HCT116 (cell line): Measurements from ENCODE around the gene NHERF1. TPM values are rescaled to one million over a fixed set of nuclear protein-coding genes. Genes with fewer than 3 reads are reported as not detected.

Experiments
- ATAC-seq: fragments of 200-7000 bp; cut with Tn5 transposase; 2 replicates; pipeline ENCODE4 v1.9.1; 2020; ENCODE audit warnings: mild to moderate bottlenecking, moderate library complexity
- BruUV-seq: library from RNA; stranded (reverse); fragments of 400-500 nt; replicated peaks from 2 replicates; lab custom pipeline; 2021; lab: Mats Ljungman, UMichigan
- CTCF ChIA-PET: fragments of 300-600 bp; sonication (Branson Sonifier 250); formaldehyde crosslinking; loops from one replicate; lab custom pipeline; 2021; ENCODE audit warnings: antibody characterized with exemption; lab: Charles Lee
- POLR2A ChIA-PET: fragments of 300-600, 350-600 bp; sonication (Branson Sonifier 250); formaldehyde crosslinking; loops from one replicate; lab custom pipeline; 2021; ENCODE audit warnings: antibody characterized with exemption; lab: Charles Lee
- RAD21 ChIA-PET, 2 experiments: fragments of 300-600 bp; sonication (Branson Sonifier 250); formaldehyde crosslinking; loops; one replicate each; lab custom pipeline; 2023; ENCODE audit warnings: low total read pairs in 2 of 2; ENCODE audit not compliant: uncharacterized antibody in 2 of 2, unreplicated experiment in 2 of 2, low non-redundant PET in 1 of 2; lab: Charles Lee
- DNase-seq: peaks from one replicate; pipeline ENCODE4 v3.0.0-alpha.2; 2010; ENCODE audit warnings: low read depth, low spot score
- H2AFZ ChIP-seq: fragments of 200-600 bp; shearing (Covaris generic), sonication (generic); 2 replicates; pipeline ENCODE4 v1.6.1; 2017; ENCODE audit warnings: low read depth, mixed run types, mixed read lengths, antibody characterized with exemption, low read length; ENCODE audit not compliant: poor library complexity, severe bottlenecking
- H3K27ac ChIP-seq: 2 replicates; pipeline ENCODE4 v1.5.1; 2012; ENCODE audit warnings: low read depth, low read length
- H3K27me3 ChIP-seq: fragments of 200-600 bp; sonication (generic); 2 replicates; pipeline ENCODE4 v1.6.1; 2016; ENCODE audit warnings: mixed run types, low read length, mixed read lengths; ENCODE audit not compliant: insufficient read depth
- H3K36me3 ChIP-seq, 2 experiments: fragments of 200-500 bp in 1 of 2; fragments of 200-600 bp in 1 of 2; sonication (Bioruptor generic) in 1 of 2; sonication (generic) in 1 of 2; 2 replicates each; pipeline versions ENCODE4 v1.5.1 to v1.6.1; 2014 to 2016; ENCODE audit warnings: low read length in 2 of 2, inconsistent platforms in 1 of 2, mixed read lengths in 1 of 2, mixed run types in 1 of 2; ENCODE audit not compliant: insufficient read depth in 2 of 2, control insufficient read depth in 1 of 2
- H3K4me1 ChIP-seq, 2 experiments: fragments of 200-600 bp in 1 of 2; sonication (generic) in 1 of 2; 2 replicates each; pipeline versions ENCODE4 v1.5.1 to v1.6.1; 2012 to 2017; ENCODE audit warnings: low read length in 2 of 2, inconsistent platforms in 1 of 2, mild to moderate bottlenecking in 1 of 2, mixed read lengths in 1 of 2, mixed run types in 1 of 2, moderate library complexity in 1 of 2; ENCODE audit not compliant: insufficient read depth in 2 of 2, control insufficient read depth in 1 of 2
- H3K4me2 ChIP-seq: fragments of 200-600 bp; sonication (generic); 2 replicates; pipeline ENCODE4 v1.6.1; 2017; ENCODE audit warnings: mixed run types, low read length, mixed read lengths
- H3K4me3 ChIP-seq, 2 experiments: fragments of 200-600 bp in 1 of 2; sonication (generic) in 1 of 2; replicated peaks in 1 of 2; 2 replicates each; pipeline ENCODE4 v1.5.1; 2011 to 2016; ENCODE audit warnings: low read length in 2 of 2, control low read depth in 1 of 2, low read depth in 1 of 2, mild to moderate bottlenecking in 1 of 2, mixed read lengths in 1 of 2, mixed run types in 1 of 2
- H3K79me2 ChIP-seq: fragments of 200-600 bp; sonication (generic); 2 replicates; pipeline ENCODE4 v1.6.1; 2017; ENCODE audit warnings: mild to moderate bottlenecking, mixed run types, low read length, moderate library complexity, mixed read lengths; ENCODE audit not compliant: insufficient read depth
- H3K9ac ChIP-seq: fragments of 200-600 bp; sonication (generic); 2 replicates; pipeline ENCODE4 v1.6.1; 2016; ENCODE audit warnings: low read length, mixed read lengths
- H3K9me2 ChIP-seq: fragments of 200-600 bp; sonication (generic), shearing (Covaris generic); 2 replicates; pipeline ENCODE4 v1.6.1; 2017; ENCODE audit warnings: mixed run types, mild to moderate bottlenecking, moderate library complexity; ENCODE audit not compliant: insufficient read depth
- H3K9me3 ChIP-seq, 2 experiments: fragments of 200-500 bp in 1 of 2; fragments of 200-600 bp in 1 of 2; sonication (Bioruptor generic) in 1 of 2; sonication (generic) in 1 of 2; 2 replicates each; pipeline ENCODE4 v1.6.1; 2014 to 2017; ENCODE audit warnings: low read length in 2 of 2, mixed read lengths in 2 of 2, inconsistent platforms in 1 of 2, low read depth in 1 of 2, mild to moderate bottlenecking in 1 of 2, mixed run types in 1 of 2, moderate library complexity in 1 of 2; ENCODE audit not compliant: control insufficient read depth in 1 of 2, insufficient read depth in 1 of 2
- H4K20me1 ChIP-seq: fragments of 200-600 bp; sonication (generic), shearing (Covaris generic); 2 replicates; pipeline ENCODE4 v1.6.1; 2017; ENCODE audit warnings: mixed run types, mild to moderate bottlenecking, moderate library complexity; ENCODE audit not compliant: insufficient read depth
- ATF3 ChIP-seq: IDR thresholded peaks from 2 replicates; pipeline ENCODE4 v1.6.1; 2012
- CBX3 ChIP-seq: IDR thresholded peaks from 2 replicates; pipeline ENCODE4 v1.6.1; 2012; ENCODE audit warnings: low read depth
- ELF1 ChIP-seq: IDR thresholded peaks from 2 replicates; pipeline ENCODE4 v1.6.1; 2012; ENCODE audit warnings: low read depth, borderline replicate concordance
- EZH2 ChIP-seq: fragments of 200-600 bp; sonication (generic); IDR thresholded peaks from 2 replicates; pipeline ENCODE4 v1.6.1; 2017; ENCODE audit warnings: antibody characterized with exemption, mixed run types
- EZH2phosphoT487 ChIP-seq: fragments of 200-600 bp; IDR thresholded peaks from 2 replicates; pipeline ENCODE4 v1.6.1; 2018; ENCODE audit warnings: antibody characterized with exemption, borderline replicate concordance
- FOSL1 ChIP-seq: IDR thresholded peaks from 2 replicates; pipeline ENCODE4 v1.6.1; 2012; ENCODE audit warnings: low read depth
- JUND ChIP-seq: IDR thresholded peaks from 2 replicates; pipeline ENCODE4 v1.6.1; 2012
- MAX ChIP-seq: IDR thresholded peaks from 2 replicates; pipeline ENCODE4 v1.6.1; 2012
- RAD21 ChIP-seq: IDR thresholded peaks from 2 replicates; pipeline ENCODE4 v1.6.1; 2012; ENCODE audit warnings: low read depth, mild to moderate bottlenecking
- SP1 ChIP-seq: IDR thresholded peaks from 2 replicates; pipeline ENCODE4 v1.6.1; 2012; ENCODE audit warnings: low read depth
- SRF ChIP-seq: IDR thresholded peaks from 2 replicates; pipeline ENCODE4 v1.6.1; 2012; ENCODE audit warnings: low read depth
- YY1 ChIP-seq: IDR thresholded peaks from 2 replicates; pipeline ENCODE4 v1.6.1; 2011; ENCODE audit warnings: low read length, low read depth, moderate library complexity, mild to moderate bottlenecking; ENCODE audit not compliant: insufficient replicate concordance; ENCODE audit errors: extremely low read depth
- ZFX ChIP-seq: fragments of 450-650 bp; IDR thresholded peaks from 2 replicates; pipeline ENCODE4 v1.6.1; 2017
- ZNF274 ChIP-seq: fragments of 200-500 bp; sonication (Bioruptor generic); IDR thresholded peaks from 2 replicates; pipeline ENCODE4 v1.6.1; 2014; ENCODE audit warnings: mild to moderate bottlenecking, low read depth, low read length, inconsistent platforms
- intact Hi-C: fragments of 100-400 bp; cut with micrococcal nuclease; formaldehyde crosslinking; loops from 2 replicates; pipeline ENCODE4 v1.10.0; 2022
- total RNA-seq: library from RNA; stranded (reverse); gene quantifications from one replicate; pipeline ENCODE4 v1.2.1, GENCODE V29; 2021; ENCODE audit not compliant: unreplicated experiment
- TF ChIP-seq, protein P1 (sequence below): IDR thresholded peaks from 2 replicates; pipeline ENCODE4 v1.6.1; 2012; ENCODE audit warnings: low read depth
- TF ChIP-seq, protein P2 (sequence below), 3 experiments: fragments of 200-600 bp in 1 of 3; sonication (generic) in 1 of 3; IDR thresholded peaks in 2 of 3; conservative IDR thresholded peaks in 1 of 3; 2 replicates each; pipeline ENCODE4 v1.5.1; 2012 to 2017; ENCODE audit warnings: low read depth in 2 of 3, low read length in 2 of 3, antibody characterized with exemption in 1 of 3, borderline replicate concordance in 1 of 3, control low read depth in 1 of 3, mild to moderate bottlenecking in 1 of 3, mixed read lengths in 1 of 3, mixed run types in 1 of 3, moderate library complexity in 1 of 3; ENCODE audit not compliant: insufficient read depth in 1 of 3
- TF ChIP-seq, protein P3 (sequence below): IDR thresholded peaks from 2 replicates; pipeline ENCODE4 v1.6.1; 2011; ENCODE audit warnings: mild to moderate bottlenecking, low read length, moderate library complexity; ENCODE audit not compliant: insufficient replicate concordance; ENCODE audit errors: extremely low read depth

Gene NHERF1
- total RNA-seq, 1 experiment from 2014 or later, result 129 TPM

DNA sequence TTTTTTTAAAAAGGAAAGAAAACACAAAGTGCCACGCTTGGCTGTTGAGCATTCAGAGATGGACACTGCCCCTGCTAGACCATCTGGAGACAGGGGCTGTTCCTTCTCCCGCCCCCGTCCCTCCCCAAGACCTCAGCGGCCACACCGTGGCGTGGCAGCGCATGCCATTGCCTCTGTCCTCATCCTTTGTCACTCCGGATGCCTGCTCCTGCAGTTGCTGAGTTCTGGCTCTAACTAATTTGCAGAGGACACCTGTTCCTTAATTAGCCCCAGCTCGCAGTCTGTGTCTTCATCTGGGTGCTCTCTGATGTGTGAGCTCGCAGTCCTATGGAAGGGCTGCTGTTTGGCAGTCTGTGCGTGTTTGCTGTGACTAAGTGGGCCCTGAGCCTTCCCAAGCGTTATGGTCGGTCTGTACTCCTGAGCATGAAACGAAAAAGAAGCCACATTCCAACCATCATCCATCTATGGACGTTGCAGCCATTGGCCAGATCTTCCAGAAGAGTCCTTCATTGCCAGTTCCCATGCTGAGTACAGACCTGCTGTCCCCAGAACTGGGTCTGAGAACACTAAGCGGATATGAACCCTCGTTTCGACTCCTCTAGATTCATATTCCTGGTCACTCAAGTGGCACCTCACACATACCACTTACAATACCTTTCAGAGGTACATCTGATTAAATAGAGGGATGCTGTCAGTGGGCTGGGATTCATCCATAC lies 68.6 kb downstream of the NHERF1 start (continued):
- TF ChIP-seq, protein P1, sequence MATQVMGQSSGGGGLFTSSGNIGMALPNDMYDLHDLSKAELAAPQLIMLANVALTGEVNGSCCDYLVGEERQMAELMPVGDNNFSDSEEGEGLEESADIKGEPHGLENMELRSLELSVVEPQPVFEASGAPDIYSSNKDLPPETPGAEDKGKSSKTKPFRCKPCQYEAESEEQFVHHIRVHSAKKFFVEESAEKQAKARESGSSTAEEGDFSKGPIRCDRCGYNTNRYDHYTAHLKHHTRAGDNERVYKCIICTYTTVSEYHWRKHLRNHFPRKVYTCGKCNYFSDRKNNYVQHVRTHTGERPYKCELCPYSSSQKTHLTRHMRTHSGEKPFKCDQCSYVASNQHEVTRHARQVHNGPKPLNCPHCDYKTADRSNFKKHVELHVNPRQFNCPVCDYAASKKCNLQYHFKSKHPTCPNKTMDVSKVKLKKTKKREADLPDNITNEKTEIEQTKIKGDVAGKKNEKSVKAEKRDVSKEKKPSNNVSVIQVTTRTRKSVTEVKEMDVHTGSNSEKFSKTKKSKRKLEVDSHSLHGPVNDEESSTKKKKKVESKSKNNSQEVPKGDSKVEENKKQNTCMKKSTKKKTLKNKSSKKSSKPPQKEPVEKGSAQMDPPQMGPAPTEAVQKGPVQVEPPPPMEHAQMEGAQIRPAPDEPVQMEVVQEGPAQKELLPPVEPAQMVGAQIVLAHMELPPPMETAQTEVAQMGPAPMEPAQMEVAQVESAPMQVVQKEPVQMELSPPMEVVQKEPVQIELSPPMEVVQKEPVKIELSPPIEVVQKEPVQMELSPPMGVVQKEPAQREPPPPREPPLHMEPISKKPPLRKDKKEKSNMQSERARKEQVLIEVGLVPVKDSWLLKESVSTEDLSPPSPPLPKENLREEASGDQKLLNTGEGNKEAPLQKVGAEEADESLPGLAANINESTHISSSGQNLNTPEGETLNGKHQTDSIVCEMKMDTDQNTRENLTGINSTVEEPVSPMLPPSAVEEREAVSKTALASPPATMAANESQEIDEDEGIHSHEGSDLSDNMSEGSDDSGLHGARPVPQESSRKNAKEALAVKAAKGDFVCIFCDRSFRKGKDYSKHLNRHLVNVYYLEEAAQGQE, result no peak
- TF ChIP-seq FOSL1, result no peak
- no peak for TF ChIP-seq YY1
- no peak for TF ChIP-seq ZFX
- no peak for TF ChIP-seq RAD21
- TF ChIP-seq CBX3, result no peak
- no peak for TF ChIP-seq EZH2
- TF ChIP-seq, all 23 proteins: peak for 0

DNA sequence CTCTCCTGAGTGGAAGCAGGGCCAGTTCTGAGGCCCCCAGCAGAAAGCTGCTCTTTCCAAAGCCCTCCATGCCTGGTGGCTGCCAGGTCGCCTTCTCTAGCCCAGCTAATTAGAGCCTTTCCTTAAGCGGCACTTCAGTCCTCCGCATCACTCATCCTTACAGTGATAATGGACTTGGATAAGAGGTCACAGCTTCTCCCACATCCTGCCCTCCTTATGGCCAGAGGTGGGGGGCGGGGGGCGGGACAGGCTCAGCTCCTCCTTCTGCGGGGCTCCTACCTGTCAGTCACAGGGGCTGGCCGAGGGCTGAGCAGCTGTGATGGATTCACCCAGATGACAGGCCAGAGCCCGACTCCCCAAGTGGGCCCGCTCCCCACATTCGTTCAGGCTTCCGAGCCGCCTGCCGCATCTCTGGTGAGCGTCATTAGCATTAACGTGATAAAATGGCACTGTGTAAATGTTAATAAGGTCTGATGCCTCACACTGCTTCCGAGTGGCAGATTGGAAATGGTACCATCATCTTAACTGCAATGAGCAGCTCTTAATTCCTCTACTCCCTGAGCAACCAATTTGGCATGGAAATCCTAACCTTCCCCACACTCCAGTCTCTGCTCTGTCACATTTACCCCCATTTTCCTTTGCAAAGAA lies 70.0 kb downstream of the NHERF1 start:
- H3K27ac ChIP-seq, result no peak overlapping the region
- H3K36me3 ChIP-seq, result no peaks in the 10 kb centered on the region
- intact Hi-C loops, result no loop called here
- H3K4me2 ChIP-seq, result no peak overlapping the region
- no peaks in the 10 kb centered on the region for H3K79me2 ChIP-seq
- POLR2A ChIA-PET, result no interaction called here
- H3K9me3 ChIP-seq, result no peaks in the 10 kb centered on the region
- no peaks in the 10 kb centered on the region for H3K4me1 ChIP-seq
- no peak overlapping the region for H2AFZ ChIP-seq
- CTCF ChIA-PET, result interaction anchor here (1.4 kb wide), 1 partner anchor 55 kb away, joined by 3 read pairs; no protein-coding TSS in a partner anchor
- H3K4me3 ChIP-seq, result no peak overlapping the region
- H3K9ac ChIP-seq, result no peak overlapping the region
- ATAC-seq (no peak), DNase-seq (no peak)
- H3K27me3 ChIP-seq, result no peaks in the 10 kb centered on the region
- BruUV-seq, result no TSS peak
- H3K9me2 ChIP-seq, result no peaks in the 10 kb centered on the region
- H4K20me1 ChIP-seq, result no peaks in the 10 kb centered on the region
- RAD21 ChIA-PET, result no interaction called here
- TF ChIP-seq EZH2 (no peak), ZNF274 (no peak), ELF1 (no peak), SRF (no peak), SP1 (no peak), MAX (no peak), ATF3 (no peak), EZH2phosphoT487 (no peak), JUND (no peak)
- TF ChIP-seq, protein P2, sequence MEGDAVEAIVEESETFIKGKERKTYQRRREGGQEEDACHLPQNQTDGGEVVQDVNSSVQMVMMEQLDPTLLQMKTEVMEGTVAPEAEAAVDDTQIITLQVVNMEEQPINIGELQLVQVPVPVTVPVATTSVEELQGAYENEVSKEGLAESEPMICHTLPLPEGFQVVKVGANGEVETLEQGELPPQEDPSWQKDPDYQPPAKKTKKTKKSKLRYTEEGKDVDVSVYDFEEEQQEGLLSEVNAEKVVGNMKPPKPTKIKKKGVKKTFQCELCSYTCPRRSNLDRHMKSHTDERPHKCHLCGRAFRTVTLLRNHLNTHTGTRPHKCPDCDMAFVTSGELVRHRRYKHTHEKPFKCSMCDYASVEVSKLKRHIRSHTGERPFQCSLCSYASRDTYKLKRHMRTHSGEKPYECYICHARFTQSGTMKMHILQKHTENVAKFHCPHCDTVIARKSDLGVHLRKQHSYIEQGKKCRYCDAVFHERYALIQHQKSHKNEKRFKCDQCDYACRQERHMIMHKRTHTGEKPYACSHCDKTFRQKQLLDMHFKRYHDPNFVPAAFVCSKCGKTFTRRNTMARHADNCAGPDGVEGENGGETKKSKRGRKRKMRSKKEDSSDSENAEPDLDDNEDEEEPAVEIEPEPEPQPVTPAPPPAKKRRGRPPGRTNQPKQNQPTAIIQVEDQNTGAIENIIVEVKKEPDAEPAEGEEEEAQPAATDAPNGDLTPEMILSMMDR (IDR thresholded peaks at IDR 0.05 in 2 of 3, conservative IDR thresholded peaks at IDR 0.05 in 1 of 3; ENCODE audit: borderline replicate concordance in 1 of 3, insufficient read depth in 1 of 3, low read depth in 2 of 3, low read length in 2 of 3), result no peak
- TF ChIP-seq, protein P3, sequence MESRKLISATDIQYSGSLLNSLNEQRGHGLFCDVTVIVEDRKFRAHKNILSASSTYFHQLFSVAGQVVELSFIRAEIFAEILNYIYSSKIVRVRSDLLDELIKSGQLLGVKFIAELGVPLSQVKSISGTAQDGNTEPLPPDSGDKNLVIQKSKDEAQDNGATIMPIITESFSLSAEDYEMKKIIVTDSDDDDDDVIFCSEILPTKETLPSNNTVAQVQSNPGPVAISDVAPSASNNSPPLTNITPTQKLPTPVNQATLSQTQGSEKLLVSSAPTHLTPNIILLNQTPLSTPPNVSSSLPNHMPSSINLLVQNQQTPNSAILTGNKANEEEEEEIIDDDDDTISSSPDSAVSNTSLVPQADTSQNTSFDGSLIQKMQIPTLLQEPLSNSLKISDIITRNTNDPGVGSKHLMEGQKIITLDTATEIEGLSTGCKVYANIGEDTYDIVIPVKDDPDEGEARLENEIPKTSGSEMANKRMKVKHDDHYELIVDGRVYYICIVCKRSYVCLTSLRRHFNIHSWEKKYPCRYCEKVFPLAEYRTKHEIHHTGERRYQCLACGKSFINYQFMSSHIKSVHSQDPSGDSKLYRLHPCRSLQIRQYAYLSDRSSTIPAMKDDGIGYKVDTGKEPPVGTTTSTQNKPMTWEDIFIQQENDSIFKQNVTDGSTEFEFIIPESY, result no peak
